ENCODE results near the gene FAM72B.
"Not testable (repeated sequence)": the region's sequence is repeated elsewhere in the genome, so short reads cannot be mapped to it uniquely, and the experiment has no call there.

FAM72B gene

GRCh38 chr1:121152788-121153187 lies 31.4 kb downstream of the FAM72B start:
- not testable (repeated sequence) for DNase-seq (ENCODE audit: low spot score)

- not testable (repeated sequence) for DNase-seq (ENCODE audit: low spot score)
Measured at GRCh38 chr1:121151294-121151693, 32.8 kb downstream of the FAM72B start.

GRCh38 chr1:121148489-121149190 lies 35.5 kb downstream of the FAM72B start:
- DNase-seq (ENCODE audit: low spot score): not testable (repeated sequence)

DNA sequence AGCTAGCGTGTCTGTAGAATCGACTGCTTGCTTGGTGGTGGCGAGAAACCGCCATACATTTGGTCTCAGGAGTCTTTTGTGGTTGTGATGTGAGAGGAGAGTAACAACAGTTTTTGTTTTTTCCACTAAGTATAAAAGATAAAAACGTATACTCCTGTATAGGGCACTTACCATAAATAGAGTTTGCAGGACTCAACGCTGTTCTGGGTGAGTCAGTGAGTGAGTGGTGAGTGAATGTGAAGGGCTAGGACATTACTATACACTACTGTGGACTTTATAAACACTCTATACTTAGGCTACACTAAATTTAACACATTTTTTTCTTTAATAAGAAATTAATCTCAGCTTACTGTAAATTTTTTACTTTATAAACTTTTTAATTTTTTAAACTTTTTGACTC lies 43.7 kb downstream of the FAM72B start:
- DNase-seq (ENCODE audit: low spot score): not testable (repeated sequence)

GRCh38 chr1:121131494-121131893 lies 52.6 kb downstream of the FAM72B start:
- not testable (repeated sequence) for DNase-seq (ENCODE audit: low spot score)

GRCh38 chr1:121118480-121118824 lies 65.7 kb downstream of the FAM72B start:
- DNase-seq (ENCODE audit: low spot score): not testable (repeated sequence)
